ENCODE results near the gene VEPH1. TPM values are rescaled to one million over a fixed set of nuclear protein-coding genes. Genes with fewer than 3 reads are reported as not detected.

Gene VEPH1
- total RNA-seq, 1 experiment from 2014 or later = 7.7 TPM

- H3K4me3 Mint-ChIP-seq = no peak overlapping the region
- no peaks in the 10 kb centered on the region for H3K79me2 ChIP-seq (ENCODE audit: insufficient read depth, low read length)
- no peak overlapping the region for H2AK5ac ChIP-seq (ENCODE audit: insufficient read length, low read length)
Measured at GRCh38 chr3:157479464-157480243, 23.6 kb downstream of the VEPH1 start.

More at GRCh38 chr3:157479464-157480243, 23.6 kb downstream of the VEPH1 start:
- Mint-ChIP-seq H3K36me3 (ENCODE audit: insufficient read depth in 1 of 3, low read depth in 3 of 3) (peaks cover 0 to 8% (median 3%) of the 10 kb centered on the region in 3 experiments; a peak in 2 of 7 replicates), H3K9me3 (peaks cover 9 to 19% of the 10 kb centered on the region in 2 experiments; a peak in 4 of 5 replicates), H3K27me3 (ENCODE audit: low read depth) (no peaks in the 10 kb centered on the region), H3K27ac (peak overlapping the region in 2 of 3 experiments; percentile 25 to 26; a peak in 1 of 7 replicates), H3K4me1 (peaks cover 12 to 13% of the 10 kb centered on the region in 2 experiments)
- H4K8ac ChIP-seq (replicated peaks; ENCODE audit: insufficient read length, low read depth, low read length) = no peak overlapping the region
- H3K4ac ChIP-seq (ENCODE audit: low read depth, low read length) = no peak overlapping the region
- H3K23ac ChIP-seq (ENCODE audit: insufficient read length, low read depth, low read length) = no peak overlapping the region
- TF ChIP-seq, protein P1, sequence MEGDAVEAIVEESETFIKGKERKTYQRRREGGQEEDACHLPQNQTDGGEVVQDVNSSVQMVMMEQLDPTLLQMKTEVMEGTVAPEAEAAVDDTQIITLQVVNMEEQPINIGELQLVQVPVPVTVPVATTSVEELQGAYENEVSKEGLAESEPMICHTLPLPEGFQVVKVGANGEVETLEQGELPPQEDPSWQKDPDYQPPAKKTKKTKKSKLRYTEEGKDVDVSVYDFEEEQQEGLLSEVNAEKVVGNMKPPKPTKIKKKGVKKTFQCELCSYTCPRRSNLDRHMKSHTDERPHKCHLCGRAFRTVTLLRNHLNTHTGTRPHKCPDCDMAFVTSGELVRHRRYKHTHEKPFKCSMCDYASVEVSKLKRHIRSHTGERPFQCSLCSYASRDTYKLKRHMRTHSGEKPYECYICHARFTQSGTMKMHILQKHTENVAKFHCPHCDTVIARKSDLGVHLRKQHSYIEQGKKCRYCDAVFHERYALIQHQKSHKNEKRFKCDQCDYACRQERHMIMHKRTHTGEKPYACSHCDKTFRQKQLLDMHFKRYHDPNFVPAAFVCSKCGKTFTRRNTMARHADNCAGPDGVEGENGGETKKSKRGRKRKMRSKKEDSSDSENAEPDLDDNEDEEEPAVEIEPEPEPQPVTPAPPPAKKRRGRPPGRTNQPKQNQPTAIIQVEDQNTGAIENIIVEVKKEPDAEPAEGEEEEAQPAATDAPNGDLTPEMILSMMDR (conservative IDR thresholded peaks at IDR 0.05) = no peak
- no peaks in the 10 kb centered on the region for H3K79me1 ChIP-seq (ENCODE audit: insufficient read depth, low read depth, low read length, poor library complexity, severe bottlenecking)
- no peak overlapping the region for H3K27ac ChIP-seq (ENCODE audit: insufficient read length, low read depth, low read length)
- no peaks in the 10 kb centered on the region for H3K9me3 ChIP-seq (ENCODE audit: control insufficient read depth, low read depth, low read length)
- H3K18ac ChIP-seq (ENCODE audit: insufficient read length, low read depth, low read length) = no peak overlapping the region
- no peak overlapping the region for H3T11ph ChIP-seq (ENCODE audit: low read length)
- H2BK5ac ChIP-seq (ENCODE audit: insufficient read length, low read length) = no peak overlapping the region
- no peak overlapping the region for H2AFZ ChIP-seq (ENCODE audit: low read length)
- H3K56ac ChIP-seq (ENCODE audit: insufficient read length, low read depth, low read length) = no peak overlapping the region
- no peak overlapping the region for H3K14ac ChIP-seq (ENCODE audit: insufficient read depth, low read length)
- no peaks in the 10 kb centered on the region for H3K27me3 ChIP-seq (ENCODE audit: insufficient read depth, low read length)
- no peak overlapping the region for H2BK20ac ChIP-seq (ENCODE audit: low read depth, low read length, poor library complexity, severe bottlenecking)
- no peaks in the 10 kb centered on the region for H3K23me2 ChIP-seq (ENCODE audit: insufficient read length, low read depth, low read length, poor library complexity, severe bottlenecking)
- H3K9ac ChIP-seq (ENCODE audit: extremely low read depth, insufficient read length, low read length) = no peak overlapping the region
- WGBS (ENCODE audit: extremely low coverage, insufficient read length, low lambda C conversion rate) = no CpG with 5 or more reads among the region's 1 CpG
- H2BK15ac ChIP-seq (ENCODE audit: low read depth, low read length) = no peak overlapping the region
- no peak for DNase-seq
- no peak overlapping the region for H3K4me2 ChIP-seq (ENCODE audit: insufficient read depth, insufficient read length, low read length)
- no peak overlapping the region for H2BK120ac ChIP-seq (ENCODE audit: low read depth, low read length, poor library complexity, severe bottlenecking)
- H3K4me1 ChIP-seq (ENCODE audit: insufficient read depth, low read length) = no peaks in the 10 kb centered on the region
- H2BK12ac ChIP-seq (ENCODE audit: insufficient read length, low read depth, low read length) = no peak overlapping the region
- no peak overlapping the region for H4K91ac ChIP-seq (ENCODE audit: insufficient read length, low read depth, low read length)
- H4K5ac ChIP-seq (ENCODE audit: insufficient read length, low read depth, low read length) = no peak overlapping the region
- no peaks in the 10 kb centered on the region for H4K20me1 ChIP-seq (ENCODE audit: control insufficient read depth, insufficient read depth, insufficient read length)
